Measurements from ENCODE around the gene SNX27.

GRCh38 chr1:151579436-151580225 is 32.2 kb upstream of the SNX27 start:
- TF ChIP-seq POLR2A (IDR thresholded peaks at IDR 0.05) (no peak), CTCF (IDR thresholded peaks at IDR 0.05) (no peak)
